ENCODE results near the gene TAAR8. TPM values are rescaled to one million over a fixed set of nuclear protein-coding genes. Genes with fewer than 3 reads are reported as not detected.
"Not testable (repeated sequence)": the region's sequence is repeated elsewhere in the genome, so short reads cannot be mapped to it uniquely, and the experiment has no call there.

The TAAR8 gene
- total RNA-seq, 1 donor from 2014 or later: not detected

DNA sequence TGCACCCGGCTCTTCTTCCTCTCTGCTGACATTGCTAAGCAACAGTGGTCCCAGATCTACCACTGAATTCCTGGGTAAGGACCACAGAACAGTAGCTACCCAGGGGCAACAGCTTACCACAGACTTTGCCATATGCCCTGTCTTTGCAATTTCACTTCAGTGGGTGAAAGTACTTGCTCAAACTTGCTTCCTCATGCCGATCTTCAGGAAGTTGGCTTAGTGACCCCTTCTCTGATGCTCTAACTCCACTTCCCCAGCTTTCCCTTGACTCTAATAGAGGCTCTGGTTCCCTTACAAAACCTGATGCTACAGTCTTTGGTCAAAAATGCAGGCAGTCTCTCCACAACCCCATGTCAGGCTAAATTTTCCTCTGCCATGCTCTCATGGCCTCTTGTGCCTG lies 40.4 kb downstream of the TAAR8 start:
- no peak for DNase-seq (ENCODE audit: extremely low spot score, unreplicated experiment)
- H3K4me3 Mint-ChIP-seq (ENCODE audit: unreplicated experiment): no peak overlapping the region
- H3K27me3 Mint-ChIP-seq (ENCODE audit: unreplicated experiment): peaks cover 48% of the 10 kb centered on the region
- no peak overlapping the region for H3K27ac Mint-ChIP-seq (ENCODE audit: unreplicated experiment)
- no peak for TF ChIP-seq CTCF (IDR thresholded peaks at IDR 0.05)
- H3K9me3 Mint-ChIP-seq (ENCODE audit: unreplicated experiment): no peaks in the 10 kb centered on the region
- no peaks in the 10 kb centered on the region for H3K36me3 Mint-ChIP-seq (ENCODE audit: unreplicated experiment)
- no peaks in the 10 kb centered on the region for H3K4me1 Mint-ChIP-seq (ENCODE audit: unreplicated experiment)

- DNase-seq (ENCODE audit: extremely low spot score, unreplicated experiment): no peak
- Mint-ChIP-seq H3K4me1 (ENCODE audit: unreplicated experiment) (no peaks in the 10 kb centered on the region), H3K36me3 (ENCODE audit: unreplicated experiment) (no peaks in the 10 kb centered on the region), H3K4me3 (ENCODE audit: unreplicated experiment) (no peak overlapping the region), H3K27me3 (ENCODE audit: unreplicated experiment) (peaks cover 44% of the 10 kb centered on the region), H3K9me3 (ENCODE audit: unreplicated experiment) (no peaks in the 10 kb centered on the region), H3K27ac (ENCODE audit: unreplicated experiment) (no peak overlapping the region)
- TF ChIP-seq CTCF (IDR thresholded peaks at IDR 0.05): no peak
Observed at GRCh38 chr6:132596201-132596600, 43.7 kb downstream of the TAAR8 start.

DNA sequence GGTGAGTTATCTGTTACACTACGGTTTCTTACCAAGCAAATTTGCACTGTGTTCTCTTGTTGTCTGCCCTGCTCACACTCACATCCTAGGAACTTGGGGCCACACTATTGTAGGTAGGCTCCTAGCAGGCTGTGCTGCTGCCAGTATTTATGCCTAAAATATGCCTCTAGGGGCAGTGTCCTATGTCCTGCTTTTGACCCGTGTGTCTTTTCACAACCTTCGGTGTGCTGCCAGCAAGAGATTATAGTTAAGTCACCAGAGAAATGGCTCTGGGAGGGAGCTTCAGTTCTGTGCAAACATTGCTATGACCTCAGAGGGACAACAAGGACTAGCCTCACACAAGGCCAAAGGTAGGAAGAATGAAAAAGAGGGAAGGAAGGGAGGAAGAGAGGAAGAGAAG lies 46.0 kb downstream of the TAAR8 start:
- H3K27ac Mint-ChIP-seq (ENCODE audit: unreplicated experiment): no peak overlapping the region
- H3K4me1 Mint-ChIP-seq (ENCODE audit: unreplicated experiment): no peaks in the 10 kb centered on the region
- H3K27me3 Mint-ChIP-seq (ENCODE audit: unreplicated experiment): peaks cover 26% of the 10 kb centered on the region
- no peaks in the 10 kb centered on the region for H3K36me3 Mint-ChIP-seq (ENCODE audit: unreplicated experiment)
- no peaks in the 10 kb centered on the region for H3K9me3 Mint-ChIP-seq (ENCODE audit: unreplicated experiment)
- H3K4me3 Mint-ChIP-seq (ENCODE audit: unreplicated experiment): no peak overlapping the region
- no peak for TF ChIP-seq CTCF (IDR thresholded peaks at IDR 0.05)
- DNase-seq (ENCODE audit: extremely low spot score, unreplicated experiment): no peak

GRCh38 chr6:132600900-132601299 lies 48.4 kb downstream of the TAAR8 start:
- H3K4me1 Mint-ChIP-seq (ENCODE audit: unreplicated experiment); DNase-seq (ENCODE audit: extremely low spot score, unreplicated experiment); H3K4me3 Mint-ChIP-seq (ENCODE audit: unreplicated experiment); H3K9me3 Mint-ChIP-seq (ENCODE audit: unreplicated experiment); H3K27ac Mint-ChIP-seq (ENCODE audit: unreplicated experiment); H3K36me3 Mint-ChIP-seq (ENCODE audit: unreplicated experiment): not testable (repeated sequence)
- peaks cover 27% of the 10 kb centered on the region for H3K27me3 Mint-ChIP-seq (ENCODE audit: unreplicated experiment)

Other genes starting within 250 kb of the TAAR8 start
- 8.0 and 8.2 TPM in 2 replicates for gene MOXD1, start 151.2 kb upstream of the TAAR8 start, total RNA-seq
- gene STX7, start 39.6 kb upstream of the TAAR8 start, total RNA-seq: 49.3 and 55.4 TPM in 2 replicates
- gene TAAR9, start 14.4 kb upstream of the TAAR8 start, total RNA-seq: not detected in 2 replicates
- not detected in 2 replicates for gene TAAR6, start 17.6 kb downstream of the TAAR8 start, total RNA-seq
- gene TAAR5, start 37.1 kb downstream of the TAAR8 start, total RNA-seq: not detected in 2 replicates
- gene TAAR2, start 71.6 kb downstream of the TAAR8 start, total RNA-seq: not detected in 2 replicates
- not detected in 2 replicates for gene TAAR1, start 106.5 kb downstream of the TAAR8 start, total RNA-seq
- gene VNN1, start 161.4 kb downstream of the TAAR8 start, total RNA-seq: not detected in 2 replicates
- not detected in 2 replicates for gene VNN2, start 205.2 kb downstream of the TAAR8 start, total RNA-seq
- 3.3 and 4.9 TPM in 2 replicates for gene SLC18B1, start 246.0 kb downstream of the TAAR8 start, total RNA-seq

All from osteocyte (in vitro differentiated cells).